GM21528 (cell line): ENCODE data around the gene THAP5.

Experiments used
- ATAC-seq: cut with Tn5 transposase; IDR thresholded peaks from one replicate; pipeline ENCODE4 v1.9.1; 2021; ENCODE audit warnings: mild to moderate bottlenecking, moderate library complexity; ENCODE audit not compliant: unreplicated experiment, low FRiP score

THAP5 gene

GRCh38 chr7:108535744-108536143 is 33.8 kb downstream of the THAP5 start:
- ATAC-seq = no peak

GRCh38 chr7:108535257-108535656 is 34.2 kb downstream of the THAP5 start:
- ATAC-seq = no peak

- no peak for ATAC-seq
These were observed 35.8 kb downstream of the THAP5 start for GRCh38 chr7:108533712-108534111.

- ATAC-seq = no peak
These were observed 40.2 kb downstream of the THAP5 start for GRCh38 chr7:108529341-108529740.

- ATAC-seq = no peak
These were observed 41.3 kb downstream of the THAP5 start for GRCh38 chr7:108528183-108528712.

- ATAC-seq = no peak
These were observed 42.8 kb downstream of the THAP5 start for GRCh38 chr7:108526768-108527017.

- ATAC-seq = peak; percentile 98
These were observed 43.3 kb downstream of the THAP5 start, which contains the start of gene PNPLA8 for GRCh38 chr7:108525985-108526767. TSS of gene PNPLA8 (minus strand) at chr7:108526135. CDS start at chr7:108515491, 10,644 bp downstream.

GRCh38 chr7:108525327-108525984 is 44.0 kb downstream of the THAP5 start:
- peak; percentile 56 for ATAC-seq

GRCh38 chr7:108522780-108523179 is 46.7 kb downstream of the THAP5 start:
- ATAC-seq = no peak

- no peak for ATAC-seq
These were observed 51.6 kb downstream of the THAP5 start for GRCh38 chr7:108517951-108518350.

- no peak for ATAC-seq
These were observed 53.9 kb downstream of the THAP5 start for GRCh38 chr7:108515630-108516029.

- ATAC-seq = no peak
These were observed 54.5 kb downstream of the THAP5 start for GRCh38 chr7:108515013-108515412.
